B cell (primary cell): ENCODE results near the gene FANCI. TPM values are rescaled to one million over a fixed set of nuclear protein-coding genes. Genes with fewer than 3 reads are reported as not detected.
A peak's percentile ranks its signal among the peaks of the same experiment; 100 is the strongest.

Experiments
- ATAC-seq: fragments of 200-7000 bp; cut with Tn5 transposase; one replicate; pipeline ENCODE4 v1.10.0; 2021; ENCODE audit warnings: low read depth, mild to moderate bottlenecking, moderate number of reproducible peaks, moderate library complexity
- CTCF ChIA-PET: fragments of 350-600 bp; sonication (Branson Sonifier 250); formaldehyde crosslinking; loops from one replicate; lab custom pipeline; 2021; ENCODE audit warnings: antibody characterized with exemption, inconsistent platforms; lab: Charles Lee
- POLR2A ChIA-PET: fragments of 350-600 bp; sonication (Branson Sonifier 250); formaldehyde crosslinking; loops from one replicate; lab custom pipeline; 2021; ENCODE audit warnings: antibody characterized with exemption; lab: Charles Lee
- DNase-seq: peaks from one replicate; pipeline ENCODE4 v3.0.0; 2013
- H2AFZ ChIP-seq: 2 replicates; pipeline ENCODE4 v1.6.1; 2012; ENCODE audit warnings: mild to moderate bottlenecking, low read depth, low read length; ENCODE audit not compliant: insufficient read depth, poor library complexity, severe bottlenecking
- H3K27ac ChIP-seq, 2 donors: 1 replicate in 1 of 2; 2 replicates in 1 of 2; pipeline ENCODE4 v1.5.1; 2012 to 2013; ENCODE audit warnings: low read length in 2 of 2, mild to moderate bottlenecking in 2 of 2, moderate library complexity in 1 of 2
- H3K27me3 ChIP-seq, 4 experiments: fragments of 200-600 bp in 1 of 4; sonication (generic) in 1 of 4; replicated peaks in 1 of 4; 1 replicate in 2 of 4; 2 replicates in 2 of 4; pipeline versions ENCODE4 v1.6.1 to v1.7.0; 2013 to 2016; ENCODE audit warnings: low read length in 3 of 4, mild to moderate bottlenecking in 2 of 4, mixed read lengths in 1 of 4, moderate library complexity in 1 of 4; ENCODE audit not compliant: insufficient read depth in 4 of 4, control insufficient read depth in 3 of 4; ENCODE audit errors: control extremely low read depth in 1 of 4
- H3K36me3 ChIP-seq, 2 experiments: replicated peaks in 1 of 2; 1 replicate in 1 of 2; 2 replicates in 1 of 2; pipeline versions ENCODE4 v1.6.1 to v1.7.1; 2013; ENCODE audit warnings: low read length in 1 of 2; ENCODE audit not compliant: insufficient read depth in 2 of 2, control insufficient read depth in 1 of 2; ENCODE audit errors: control extremely low read depth in 1 of 2, extremely low read depth in 1 of 2
- H3K4me1 ChIP-seq, 2 donors: fragments of 200-600 bp in 1 of 2; sonication (generic) in 1 of 2; 1 replicate in 1 of 2; 2 replicates in 1 of 2; pipeline versions ENCODE4 v1.5.1 to v1.6.1; 2013 to 2017; ENCODE audit warnings: low read length in 2 of 2; ENCODE audit not compliant: control insufficient read depth in 2 of 2, insufficient read depth in 2 of 2
- H3K4me2 ChIP-seq: replicated peaks from 2 replicates; pipeline ENCODE3; 2012; ENCODE audit warnings: mild to moderate bottlenecking, low read depth, low read length; ENCODE audit not compliant: poor library complexity, severe bottlenecking
- H3K4me3 ChIP-seq, 5 experiments: fragments of 200-600 bp in 1 of 5; sonication (generic) in 1 of 5; 1 replicate in 3 of 5; 2 replicates in 2 of 5; pipeline versions ENCODE4 v1.5.1 to v1.7.0; 2011 to 2016; ENCODE audit warnings: low read length in 4 of 5, mild to moderate bottlenecking in 4 of 5, low read depth in 2 of 5, control low read depth in 1 of 5, moderate library complexity in 1 of 5; ENCODE audit not compliant: insufficient read depth in 1 of 5; ENCODE audit errors: control extremely low read depth in 1 of 5, extremely low read depth in 1 of 5
- H3K79me2 ChIP-seq: fragments of 200-600 bp; sonication (generic); one replicate; pipeline ENCODE4 v1.6.0; 2016; ENCODE audit warnings: low read length; ENCODE audit not compliant: control insufficient read depth, insufficient read depth
- H3K9ac ChIP-seq: fragments of 200-600 bp; sonication (generic); 2 replicates; pipeline ENCODE4 v1.6.1; 2017; ENCODE audit warnings: mild to moderate bottlenecking, low read length, moderate library complexity
- H3K9me3 ChIP-seq, 3 donors: one replicate each; pipeline versions ENCODE4 v1.6.1 to v1.7.1; 2013; ENCODE audit warnings: low read length in 2 of 3; ENCODE audit not compliant: control insufficient read depth in 2 of 3, insufficient read depth in 1 of 3; ENCODE audit errors: control extremely low read depth in 1 of 3
- H4K20me1 ChIP-seq: 2 replicates; pipeline ENCODE4 v1.6.0; 2012; ENCODE audit warnings: mild to moderate bottlenecking, low read length; ENCODE audit not compliant: insufficient read depth, control insufficient read depth, poor library complexity, severe bottlenecking
- H3K27ac Mint-ChIP-seq: one replicate; pipeline ENCODE4 v1.8.0; 2021; ENCODE audit warnings: mixed read lengths
- H3K27me3 Mint-ChIP-seq: one replicate; pipeline ENCODE4 v1.8.0; 2021; ENCODE audit warnings: mixed read lengths
- H3K4me1 Mint-ChIP-seq: one replicate; pipeline ENCODE4 v1.8.0; 2021; ENCODE audit warnings: mixed read lengths
- H3K4me3 Mint-ChIP-seq: one replicate; pipeline ENCODE4 v1.8.0; 2021; ENCODE audit warnings: mixed read lengths
- H3K9me3 Mint-ChIP-seq: one replicate; pipeline ENCODE4 v1.8.0; 2022; ENCODE audit warnings: mixed read lengths; ENCODE audit not compliant: insufficient read depth
- EZH2 ChIP-seq: IDR thresholded peaks from 2 replicates; pipeline ENCODE4 v1.6.1; 2012; ENCODE audit warnings: borderline replicate concordance, low read depth, mild to moderate bottlenecking, moderate library complexity, low read length; ENCODE audit not compliant: insufficient read depth, poor library complexity, severe bottlenecking
- WGBS: methylation state at CpG from one replicate; pipeline ENCODE4 v1.1.5; 2013; ENCODE audit warnings: missing lambda C conversion rate; ENCODE audit not compliant: insufficient coverage; 5-methylcytosine and 5-hydroxymethylcytosine counted together
- intact Hi-C: fragments of 100-400 bp; cut with micrococcal nuclease; formaldehyde crosslinking; loops from one replicate; pipeline ENCODE4 v1.10.0; 2022
- polyA plus RNA-seq: library from polyadenylated mRNA; depleted of rRNA; stranded (reverse); fragments of >200 nt; gene quantifications from 2 replicates; pipeline ENCODE4 v1.2.3, GENCODE V29; 2012
- total RNA-seq, 2 donors: library from RNA; stranded (reverse); fragments of 120-200 nt in 1 of 2; gene quantifications; 1 replicate in 1 of 2; 2 replicates in 1 of 2; pipeline versions ENCODE4 v1.2.3 to v1.2.4, GENCODE V29; 2013 to 2022
- TF ChIP-seq, protein P1 (sequence below): fragments of 200-600 bp; IDR thresholded peaks from one replicate; pipeline ENCODE4 v1.8.0; 2022; ENCODE audit warnings: antibody characterized with exemption, mild to moderate bottlenecking

The FANCI gene
- total and polyA plus RNA-seq, 2 donors (not counting 1 experiment from before 2014, with no cell fraction given) = 2.7 to 14.2 TPM

DNA sequence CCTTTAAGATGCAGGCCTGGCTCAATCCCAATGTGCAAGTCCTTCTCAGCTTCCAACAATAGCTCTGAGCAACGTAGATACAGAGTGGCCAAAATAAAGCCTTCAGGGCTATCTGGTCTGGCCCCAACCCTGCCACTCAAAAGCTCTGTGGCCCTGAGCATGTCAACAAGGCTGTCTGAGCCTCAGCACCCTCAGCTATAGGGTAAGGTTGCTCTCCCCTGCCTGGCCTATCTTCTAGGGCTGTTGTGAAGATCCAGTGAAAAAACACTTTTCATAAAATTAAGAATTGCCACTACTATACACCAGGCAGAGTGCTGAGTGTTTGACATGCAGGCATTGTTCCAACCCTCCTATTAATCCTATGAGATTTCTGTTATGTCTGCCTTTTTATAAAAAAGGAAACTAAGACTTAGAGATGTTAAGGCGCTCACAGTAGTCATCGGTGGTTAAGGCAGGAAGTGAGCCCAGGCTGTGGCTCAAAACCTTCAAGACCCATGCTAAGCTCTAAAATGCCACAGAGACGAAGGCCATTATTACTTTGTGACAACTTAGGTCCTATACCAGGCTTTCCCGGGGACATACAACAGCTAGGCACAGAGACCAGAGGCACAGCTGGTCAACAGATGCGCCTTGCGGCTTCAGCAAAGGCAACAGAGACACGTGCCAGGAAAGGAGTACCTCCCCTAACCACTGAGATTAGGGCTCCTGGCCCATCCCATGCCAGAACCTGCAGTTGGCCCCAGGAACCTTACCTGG is 85.7 kb downstream of the FANCI start:
- intact Hi-C loops = no loop called here
- Mint-ChIP-seq H3K9me3 (no peaks in the 10 kb centered on the region), H3K27ac (no peak overlapping the region), H3K27me3 (no peaks in the 10 kb centered on the region), H3K4me3 (no peak overlapping the region), H3K4me1 (peaks cover 36% of the 10 kb centered on the region)
- POLR2A ChIA-PET = no interaction called here
- Histone ChIP-seq H3K4me1 (peaks cover 26 to 47% of the 10 kb centered on the region in 2 donors), H3K9me3 (no peaks in the 10 kb centered on the region), H3K27ac (no peak overlapping the region), H3K79me2 (peaks cover 79% of the 10 kb centered on the region), H3K27me3 (no peaks in the 10 kb centered on the region), H3K4me3 (no peak overlapping the region), H2AFZ (no peak overlapping the region), H3K4me2 (no peak overlapping the region), H4K20me1 (peaks cover 94% of the 10 kb centered on the region), H3K9ac (no peak overlapping the region), H3K36me3 (peaks cover 7 to 86% of the 10 kb centered on the region in 2 experiments)
- ATAC-seq = no peak
- CTCF ChIA-PET = interaction anchor here (1.7 kb wide), 1 partner anchor 29 kb away, joined by 9 read pairs; no protein-coding TSS in a partner anchor
- TF ChIP-seq EZH2 = no peak
- TF ChIP-seq, protein P1, sequence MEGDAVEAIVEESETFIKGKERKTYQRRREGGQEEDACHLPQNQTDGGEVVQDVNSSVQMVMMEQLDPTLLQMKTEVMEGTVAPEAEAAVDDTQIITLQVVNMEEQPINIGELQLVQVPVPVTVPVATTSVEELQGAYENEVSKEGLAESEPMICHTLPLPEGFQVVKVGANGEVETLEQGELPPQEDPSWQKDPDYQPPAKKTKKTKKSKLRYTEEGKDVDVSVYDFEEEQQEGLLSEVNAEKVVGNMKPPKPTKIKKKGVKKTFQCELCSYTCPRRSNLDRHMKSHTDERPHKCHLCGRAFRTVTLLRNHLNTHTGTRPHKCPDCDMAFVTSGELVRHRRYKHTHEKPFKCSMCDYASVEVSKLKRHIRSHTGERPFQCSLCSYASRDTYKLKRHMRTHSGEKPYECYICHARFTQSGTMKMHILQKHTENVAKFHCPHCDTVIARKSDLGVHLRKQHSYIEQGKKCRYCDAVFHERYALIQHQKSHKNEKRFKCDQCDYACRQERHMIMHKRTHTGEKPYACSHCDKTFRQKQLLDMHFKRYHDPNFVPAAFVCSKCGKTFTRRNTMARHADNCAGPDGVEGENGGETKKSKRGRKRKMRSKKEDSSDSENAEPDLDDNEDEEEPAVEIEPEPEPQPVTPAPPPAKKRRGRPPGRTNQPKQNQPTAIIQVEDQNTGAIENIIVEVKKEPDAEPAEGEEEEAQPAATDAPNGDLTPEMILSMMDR = no peak
- WGBS = 59% methylated on average over 8 of the region's 8 CpGs
- no peak for DNase-seq

DNA sequence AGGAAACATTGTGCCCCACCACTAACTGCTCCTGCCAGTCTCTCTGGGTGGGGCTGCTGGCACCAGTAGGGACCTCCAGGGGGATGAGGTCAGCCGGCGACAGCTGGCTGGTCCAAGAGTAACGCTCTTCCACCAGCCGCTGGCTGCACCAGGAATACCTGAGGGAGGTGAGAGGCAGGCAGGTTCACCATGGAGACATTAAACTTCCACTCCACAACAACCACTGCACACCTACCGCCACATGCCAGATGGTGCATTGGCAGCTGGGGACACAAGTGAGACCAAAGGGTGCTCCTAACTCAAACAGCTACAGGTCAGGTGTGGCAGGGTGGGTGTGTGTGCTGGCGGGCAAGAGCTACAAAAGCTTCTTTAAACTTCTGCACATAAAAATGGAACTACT is 86.3 kb downstream of the FANCI start:
- H3K4me3 Mint-ChIP-seq = no peak overlapping the region
- Histone ChIP-seq H3K36me3 (peaks cover 7 to 80% of the 10 kb centered on the region in 2 experiments), H3K4me3 (no peak overlapping the region), H4K20me1 (peaks cover 90% of the 10 kb centered on the region), H3K9ac (no peak overlapping the region), H3K27me3 (no peaks in the 10 kb centered on the region), H2AFZ (no peak overlapping the region), H3K9me3 (no peaks in the 10 kb centered on the region), H3K27ac (no peak overlapping the region), H3K79me2 (peaks cover 79% of the 10 kb centered on the region), H3K4me1 (peaks cover 26 to 48% of the 10 kb centered on the region in 2 donors), H3K4me2 (peak overlapping the region; percentile 11)
- H3K27me3 Mint-ChIP-seq = peaks cover 4% of the 10 kb centered on the region
- peaks cover 41% of the 10 kb centered on the region for H3K4me1 Mint-ChIP-seq
- H3K27ac Mint-ChIP-seq = no peak overlapping the region
- ChIA-PET CTCF (interaction anchor here (1.7 kb wide), 1 partner anchor 29 kb away, joined by 9 read pairs; no protein-coding TSS in a partner anchor), POLR2A (no interaction called here)
- ATAC-seq = no peak
- WGBS = 100% methylated on average over 2 of the region's 6 CpGs
- intact Hi-C loops = no loop called here
- no peak for DNase-seq
- no peaks in the 10 kb centered on the region for H3K9me3 Mint-ChIP-seq
- TF ChIP-seq, protein P1 = no peak
- TF ChIP-seq EZH2 = no peak
